ENCODE measurements around the gene FOXF1. TPM values are rescaled to one million over a fixed set of nuclear protein-coding genes. Genes with fewer than 3 reads are reported as not detected.

Gene FOXF1
- total and polyA plus RNA-seq, 2 donors: 0.05 to 0.55 TPM

DNA sequence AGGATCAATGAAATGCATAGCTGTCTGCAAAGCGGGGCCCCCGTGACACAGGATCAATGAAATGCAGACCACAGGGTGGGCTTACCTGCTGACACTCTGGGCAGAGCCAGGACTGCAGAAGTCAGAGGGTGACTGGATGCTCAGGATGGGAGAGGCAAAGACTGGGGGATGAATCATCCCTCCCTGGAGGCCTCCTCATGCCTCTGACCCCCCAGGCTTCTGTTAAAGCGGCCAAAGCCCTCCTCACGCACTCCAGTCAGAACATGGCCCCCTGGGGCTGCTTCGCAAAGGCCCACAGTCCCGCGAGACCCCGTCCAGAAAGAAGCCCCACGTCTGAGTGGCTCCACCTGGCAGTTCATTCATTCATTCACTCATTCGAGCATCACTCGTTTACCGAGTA is 38.4 kb upstream of the FOXF1 start:
- Histone ChIP-seq H3K4me1 (ENCODE audit: control insufficient read depth in 2 of 2, insufficient read depth in 2 of 2, low read length in 2 of 2) (no peaks in the 10 kb centered on the region), H3K36me3 (ENCODE audit: control insufficient read depth in 2 of 2, insufficient read depth in 2 of 2, low read length in 1 of 2) (no peaks in the 10 kb centered on the region), H3K9me3 (ENCODE audit: control insufficient read depth in 2 of 2, insufficient read depth in 1 of 2, low read length in 1 of 2) (no peaks in the 10 kb centered on the region), H3K4me3 (ENCODE audit: low read length in 2 of 2) (no peak overlapping the region), H3K27ac (ENCODE audit: low read depth in 1 of 2, low read length in 1 of 2) (no peak overlapping the region), H3K27me3 (ENCODE audit: control insufficient read depth in 2 of 2, insufficient read depth in 1 of 2, low read length in 1 of 2) (peaks cover 2 to 6% of the 10 kb centered on the region in 2 donors)
- no peak for DNase-seq (ENCODE audit: low read depth in 6 of 9, low spot score in 9 of 9)
- 94% methylated on average over 12 of the region's 12 CpGs for WGBS

DNA sequence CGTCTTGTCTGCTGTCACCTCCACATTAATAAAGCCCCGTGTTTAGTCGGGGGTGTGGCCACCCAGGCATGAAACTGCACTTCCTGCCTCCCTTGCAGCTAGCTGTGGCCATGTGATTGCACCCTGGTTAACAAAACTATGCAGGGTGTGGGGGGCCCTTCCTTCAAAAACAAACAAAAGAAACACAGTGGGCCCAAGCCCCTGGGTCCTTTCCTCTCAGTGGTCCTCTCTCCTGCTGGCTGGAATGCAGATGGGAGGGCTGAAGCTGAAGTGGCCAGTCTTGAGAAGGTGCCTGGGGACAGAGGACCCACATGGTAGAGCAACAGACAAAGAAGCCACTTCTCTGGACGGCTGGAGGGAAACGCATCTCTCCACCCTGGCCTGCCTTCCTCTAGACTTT is 38.0 kb upstream of the FOXF1 start:
- no peaks in the 10 kb centered on the region for H3K4me1 ChIP-seq (ENCODE audit: control insufficient read depth in 2 of 2, insufficient read depth in 2 of 2, low read length in 2 of 2)
- WGBS: 89% methylated on average over 5 of the region's 5 CpGs
- H3K27ac ChIP-seq (ENCODE audit: low read depth in 1 of 2, low read length in 1 of 2): no peak overlapping the region
- no peak for DNase-seq (ENCODE audit: low read depth in 6 of 9, low spot score in 9 of 9)
- H3K4me3 ChIP-seq (ENCODE audit: low read length in 2 of 2): no peak overlapping the region
- H3K36me3 ChIP-seq (ENCODE audit: control insufficient read depth in 2 of 2, insufficient read depth in 2 of 2, low read length in 1 of 2): no peaks in the 10 kb centered on the region
- H3K9me3 ChIP-seq (ENCODE audit: control insufficient read depth in 2 of 2, insufficient read depth in 1 of 2, low read length in 1 of 2): no peaks in the 10 kb centered on the region
- H3K27me3 ChIP-seq (ENCODE audit: control insufficient read depth in 2 of 2, insufficient read depth in 1 of 2, low read length in 1 of 2): peaks cover 2 to 10% of the 10 kb centered on the region in 2 donors

DNA sequence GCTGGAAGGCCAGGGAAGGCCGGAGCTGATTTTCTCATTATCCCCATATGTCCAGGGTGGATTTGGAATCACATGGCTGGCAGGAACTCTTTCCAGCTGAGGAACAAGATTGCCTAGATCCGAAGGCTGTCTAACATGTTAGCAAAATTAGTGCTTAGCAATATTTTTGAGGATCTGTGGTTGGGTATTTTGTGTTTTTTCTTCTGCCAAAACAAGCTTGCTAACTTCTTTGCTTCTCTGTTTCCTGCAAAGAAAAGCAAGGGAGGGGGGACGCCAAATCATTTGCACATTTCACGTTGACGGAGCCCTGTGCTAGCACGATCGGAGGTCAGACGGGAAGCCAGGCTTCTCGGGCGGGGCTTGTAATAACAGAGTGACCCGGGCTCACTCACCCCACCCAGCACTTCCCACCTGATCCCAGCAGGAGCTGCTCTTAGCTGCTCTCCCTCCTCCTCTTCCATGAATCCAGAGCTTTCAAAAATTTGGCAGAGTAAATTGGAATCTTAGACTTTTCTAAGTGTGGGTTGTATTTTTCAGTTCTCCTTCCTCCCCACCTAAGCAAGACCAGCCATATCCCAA is 33.3 kb upstream of the FOXF1 start:
- H3K27ac ChIP-seq (ENCODE audit: low read depth in 1 of 2, low read length in 1 of 2): no peak overlapping the region
- H3K36me3 ChIP-seq (ENCODE audit: control insufficient read depth in 2 of 2, insufficient read depth in 2 of 2, low read length in 1 of 2): no peaks in the 10 kb centered on the region
- H3K4me3 ChIP-seq (ENCODE audit: low read length in 2 of 2): no peak overlapping the region
- peaks cover 9 to 35% of the 10 kb centered on the region in 2 donors for H3K27me3 ChIP-seq (ENCODE audit: control insufficient read depth in 2 of 2, insufficient read depth in 1 of 2, low read length in 1 of 2)
- 31% methylated on average over 11 of the region's 11 CpGs for WGBS
- no peaks in the 10 kb centered on the region for H3K4me1 ChIP-seq (ENCODE audit: control insufficient read depth in 2 of 2, insufficient read depth in 2 of 2, low read length in 2 of 2)
- H3K9me3 ChIP-seq (ENCODE audit: control insufficient read depth in 2 of 2, insufficient read depth in 1 of 2, low read length in 1 of 2): no peaks in the 10 kb centered on the region
- no peak for DNase-seq (ENCODE audit: low read depth in 6 of 9, low spot score in 9 of 9)

DNA sequence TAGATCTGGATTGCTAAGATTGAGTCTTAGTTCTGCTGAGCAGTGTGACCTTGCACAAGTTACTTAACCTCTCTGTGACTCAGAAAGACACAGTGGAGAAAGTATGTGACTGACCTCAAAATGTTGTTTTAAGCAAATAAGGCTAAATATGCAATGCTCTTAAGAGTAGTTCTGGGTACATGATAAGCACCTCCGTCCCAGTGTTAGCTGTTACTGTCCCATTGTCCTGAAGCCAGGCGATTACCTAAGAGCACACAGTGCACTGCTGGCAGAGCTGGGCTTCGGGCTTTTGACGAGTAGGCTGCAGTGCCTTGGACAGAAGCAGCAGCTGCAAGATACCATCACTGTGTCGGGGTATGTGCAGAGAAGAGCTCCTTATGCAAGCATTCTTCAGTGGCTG is 32.7 kb upstream of the FOXF1 start:
- Histone ChIP-seq H3K27me3 (ENCODE audit: control insufficient read depth in 2 of 2, insufficient read depth in 1 of 2, low read length in 1 of 2) (peaks cover 9 to 37% of the 10 kb centered on the region in 2 donors), H3K9me3 (ENCODE audit: control insufficient read depth in 2 of 2, insufficient read depth in 1 of 2, low read length in 1 of 2) (no peaks in the 10 kb centered on the region), H3K36me3 (ENCODE audit: control insufficient read depth in 2 of 2, insufficient read depth in 2 of 2, low read length in 1 of 2) (no peaks in the 10 kb centered on the region), H3K27ac (ENCODE audit: low read depth in 1 of 2, low read length in 1 of 2) (no peak overlapping the region), H3K4me1 (ENCODE audit: control insufficient read depth in 2 of 2, insufficient read depth in 2 of 2, low read length in 2 of 2) (no peaks in the 10 kb centered on the region), H3K4me3 (ENCODE audit: low read length in 2 of 2) (no peak overlapping the region)
- no peak for DNase-seq (ENCODE audit: low read depth in 6 of 9, low spot score in 9 of 9)
- WGBS: 90% methylated on average over 5 of the region's 5 CpGs

DNA sequence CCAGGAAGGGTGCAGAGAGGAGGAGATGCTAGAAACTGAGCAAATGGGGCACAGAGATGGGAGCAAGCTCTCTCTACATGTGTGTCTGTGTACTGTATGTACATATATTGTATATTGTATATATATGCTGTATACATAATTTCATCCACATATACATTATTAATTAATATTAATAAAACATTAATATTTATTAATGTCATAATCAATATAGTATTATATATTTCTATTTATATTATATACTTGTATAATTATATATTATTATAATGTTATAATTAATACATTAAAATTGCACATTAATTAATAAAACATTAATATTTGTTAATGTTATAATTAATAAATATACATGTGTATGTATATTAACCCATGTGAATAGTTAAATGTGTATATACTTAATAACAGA is 31.5 kb upstream of the FOXF1 start:
- H3K4me3 ChIP-seq (ENCODE audit: low read length in 2 of 2): no peak overlapping the region
- H3K9me3 ChIP-seq (ENCODE audit: control insufficient read depth in 2 of 2, insufficient read depth in 1 of 2, low read length in 1 of 2): no peaks in the 10 kb centered on the region
- no peak overlapping the region for H3K27ac ChIP-seq (ENCODE audit: low read depth in 1 of 2, low read length in 1 of 2)
- DNase-seq (ENCODE audit: low read depth in 6 of 9, low spot score in 9 of 9): no peak
- no peaks in the 10 kb centered on the region for H3K36me3 ChIP-seq (ENCODE audit: control insufficient read depth in 2 of 2, insufficient read depth in 2 of 2, low read length in 1 of 2)
- no peaks in the 10 kb centered on the region for H3K4me1 ChIP-seq (ENCODE audit: control insufficient read depth in 2 of 2, insufficient read depth in 2 of 2, low read length in 2 of 2)
- peaks cover 9 to 37% of the 10 kb centered on the region in 2 donors for H3K27me3 ChIP-seq (ENCODE audit: control insufficient read depth in 2 of 2, insufficient read depth in 1 of 2, low read length in 1 of 2)

DNA sequence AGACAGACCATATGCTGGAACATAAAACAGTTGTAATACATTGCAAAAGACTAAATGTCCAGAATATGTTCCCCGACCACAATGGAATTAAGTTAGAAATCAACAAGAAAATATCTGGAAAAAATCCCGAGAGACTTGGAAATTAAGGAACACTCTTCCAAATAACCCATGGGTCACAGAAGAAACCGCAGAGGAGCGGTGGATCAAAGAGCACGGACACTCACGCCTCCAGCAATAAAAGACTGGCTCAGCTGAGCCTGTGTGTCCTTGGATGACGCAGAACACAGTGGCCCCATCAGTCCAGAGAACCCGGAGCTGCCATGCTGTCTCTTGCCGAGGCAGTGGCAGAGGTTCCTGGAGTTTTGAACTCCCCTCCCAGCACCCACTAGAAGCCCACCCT is 30.9 kb upstream of the FOXF1 start:
- peaks cover 0 to 2% of the 10 kb centered on the region in 2 donors for H3K9me3 ChIP-seq (ENCODE audit: control insufficient read depth in 2 of 2, insufficient read depth in 1 of 2, low read length in 1 of 2)
- DNase-seq (ENCODE audit: low read depth in 6 of 9, low spot score in 9 of 9): no peak
- peaks cover 9 to 39% of the 10 kb centered on the region in 2 donors for H3K27me3 ChIP-seq (ENCODE audit: control insufficient read depth in 2 of 2, insufficient read depth in 1 of 2, low read length in 1 of 2)
- H3K27ac ChIP-seq (ENCODE audit: low read depth in 1 of 2, low read length in 1 of 2): no peak overlapping the region
- H3K4me1 ChIP-seq (ENCODE audit: control insufficient read depth in 2 of 2, insufficient read depth in 2 of 2, low read length in 2 of 2): no peaks in the 10 kb centered on the region
- no peaks in the 10 kb centered on the region for H3K36me3 ChIP-seq (ENCODE audit: control insufficient read depth in 2 of 2, insufficient read depth in 2 of 2, low read length in 1 of 2)
- WGBS: 78% methylated on average over 9 of the region's 9 CpGs
- H3K4me3 ChIP-seq (ENCODE audit: low read length in 2 of 2): no peak overlapping the region

DNA sequence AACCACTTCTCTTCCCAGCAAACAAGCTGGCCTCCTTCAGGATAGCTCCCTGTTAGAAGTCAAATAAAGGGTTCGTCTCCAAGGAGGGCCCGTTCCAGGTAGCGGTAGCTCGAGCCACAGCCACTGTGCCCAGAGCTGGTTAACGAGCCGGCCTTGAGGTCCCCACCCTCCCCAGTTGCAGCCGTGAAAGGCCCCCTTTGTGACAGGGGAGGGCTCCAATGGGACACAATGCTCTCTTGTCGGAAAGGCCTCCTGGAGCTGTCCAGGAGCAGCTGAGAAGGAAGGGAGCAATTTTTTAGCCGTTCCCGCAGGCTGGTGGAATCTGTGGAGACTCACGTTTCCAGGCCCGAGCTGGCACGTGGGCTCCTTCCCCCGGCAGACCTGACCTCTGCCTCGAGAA is 29.9 kb upstream of the FOXF1 start:
- Histone ChIP-seq H3K27ac (ENCODE audit: low read depth in 1 of 2, low read length in 1 of 2) (no peak overlapping the region), H3K4me3 (ENCODE audit: low read length in 2 of 2) (no peak overlapping the region), H3K9me3 (ENCODE audit: control insufficient read depth in 2 of 2, insufficient read depth in 1 of 2, low read length in 1 of 2) (peaks cover 0 to 3% of the 10 kb centered on the region in 2 donors), H3K36me3 (ENCODE audit: control insufficient read depth in 2 of 2, insufficient read depth in 2 of 2, low read length in 1 of 2) (no peaks in the 10 kb centered on the region), H3K27me3 (ENCODE audit: control insufficient read depth in 2 of 2, insufficient read depth in 1 of 2, low read length in 1 of 2) (peaks cover 9 to 41% of the 10 kb centered on the region in 2 donors), H3K4me1 (ENCODE audit: control insufficient read depth in 2 of 2, insufficient read depth in 2 of 2, low read length in 2 of 2) (no peaks in the 10 kb centered on the region)
- no peak for DNase-seq (ENCODE audit: low read depth in 6 of 9, low spot score in 9 of 9)
- WGBS: 66% methylated on average over 15 of the region's 15 CpGs

DNA sequence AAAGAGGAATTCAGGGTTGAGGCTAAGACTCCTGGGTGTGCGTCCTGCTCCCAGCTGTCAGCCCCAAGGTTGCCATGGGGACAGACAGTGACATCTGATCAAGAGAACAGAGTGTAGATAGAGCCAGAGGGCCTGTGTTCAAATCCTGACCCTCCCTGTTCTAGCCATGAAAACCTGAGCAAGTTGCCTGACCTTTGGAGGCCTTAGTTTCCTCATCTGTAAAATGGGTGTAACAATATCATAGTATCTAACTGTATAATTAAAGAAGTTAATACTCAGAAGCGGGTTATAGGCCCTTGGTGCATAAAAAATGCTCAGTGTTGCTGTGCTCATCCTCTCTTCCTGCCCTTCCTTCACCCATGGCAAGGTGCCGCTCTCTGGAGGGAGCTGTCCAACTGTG is 28.7 kb upstream of the FOXF1 start:
- no peak overlapping the region for H3K4me3 ChIP-seq (ENCODE audit: low read length in 2 of 2)
- 93% methylated on average over 3 of the region's 3 CpGs for WGBS
- H3K4me1 ChIP-seq (ENCODE audit: control insufficient read depth in 2 of 2, insufficient read depth in 2 of 2, low read length in 2 of 2): no peaks in the 10 kb centered on the region
- no peak overlapping the region for H3K27ac ChIP-seq (ENCODE audit: low read depth in 1 of 2, low read length in 1 of 2)
- peaks cover 0 to 3% of the 10 kb centered on the region in 2 donors for H3K9me3 ChIP-seq (ENCODE audit: control insufficient read depth in 2 of 2, insufficient read depth in 1 of 2, low read length in 1 of 2)
- DNase-seq (ENCODE audit: low read depth in 6 of 9, low spot score in 9 of 9): no peak
- no peaks in the 10 kb centered on the region for H3K36me3 ChIP-seq (ENCODE audit: control insufficient read depth in 2 of 2, insufficient read depth in 2 of 2, low read length in 1 of 2)
- peaks cover 7 to 46% of the 10 kb centered on the region in 2 donors for H3K27me3 ChIP-seq (ENCODE audit: control insufficient read depth in 2 of 2, insufficient read depth in 1 of 2, low read length in 1 of 2)

DNA sequence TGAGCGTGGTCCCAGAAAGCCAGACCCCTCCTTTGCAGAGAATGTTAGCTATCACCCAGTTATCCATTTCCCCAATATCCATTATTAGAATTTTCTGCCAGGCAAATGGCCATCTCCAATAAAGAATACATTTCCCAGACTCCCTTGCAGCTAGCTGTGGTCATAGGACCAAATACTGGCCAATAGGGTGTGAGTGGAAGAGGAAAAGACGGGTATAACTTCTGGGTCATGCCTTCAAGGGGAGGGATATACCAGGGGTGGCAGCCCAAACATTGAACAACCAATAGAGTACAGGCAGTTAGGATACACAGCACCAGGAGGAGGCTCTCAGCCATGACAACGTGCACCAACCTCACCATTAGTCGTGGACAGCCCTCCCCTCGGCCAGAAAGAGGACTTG is 26.1 kb upstream of the FOXF1 start:
- H3K27me3 ChIP-seq (ENCODE audit: control insufficient read depth in 2 of 2, insufficient read depth in 1 of 2, low read length in 1 of 2): peaks cover 6 to 53% of the 10 kb centered on the region in 2 donors
- H3K4me1 ChIP-seq (ENCODE audit: control insufficient read depth in 2 of 2, insufficient read depth in 2 of 2, low read length in 2 of 2): no peaks in the 10 kb centered on the region
- no peak overlapping the region for H3K27ac ChIP-seq (ENCODE audit: low read depth in 1 of 2, low read length in 1 of 2)
- peaks cover 0 to 3% of the 10 kb centered on the region in 2 donors for H3K9me3 ChIP-seq (ENCODE audit: control insufficient read depth in 2 of 2, insufficient read depth in 1 of 2, low read length in 1 of 2)
- no peak overlapping the region for H3K4me3 ChIP-seq (ENCODE audit: low read length in 2 of 2)
- no peak for DNase-seq (ENCODE audit: low read depth in 6 of 9, low spot score in 9 of 9)
- no peaks in the 10 kb centered on the region for H3K36me3 ChIP-seq (ENCODE audit: control insufficient read depth in 2 of 2, insufficient read depth in 2 of 2, low read length in 1 of 2)
- 85% methylated on average over 5 of the region's 5 CpGs for WGBS

Data from thymus (tissue), 11 donors.